Activated CD4-positive, alpha-beta memory T cell treated with anti-CD3 and anti-CD28 coated beads for 36 hours (primary cell): Measurements from ENCODE around the gene PRDM16. TPM values are rescaled to one million over a fixed set of nuclear protein-coding genes. Genes with fewer than 3 reads are reported as not detected.

Experiments
- CTCF ChIA-PET: fragments of 350-600 bp; sonication (Branson Sonifier 250); formaldehyde crosslinking; loops from one replicate; lab custom pipeline; 2021; ENCODE audit warnings: antibody characterized with exemption, inconsistent platforms; lab: Charles Lee
- POLR2A ChIA-PET: fragments of 350-600 bp; sonication (Branson Sonifier 250); formaldehyde crosslinking; loops from one replicate; lab custom pipeline; 2021; ENCODE audit warnings: antibody characterized with exemption; lab: Charles Lee
- DNase-seq: peaks from one replicate; pipeline ENCODE4 v3.0.0-alpha.2; 2020
- H3K27ac Mint-ChIP-seq: one replicate; pipeline ENCODE4 v1.8.0; 2021; ENCODE audit warnings: mixed read lengths
- H3K27me3 Mint-ChIP-seq: one replicate; pipeline ENCODE4 v1.8.0; 2021; ENCODE audit warnings: mixed read lengths
- H3K36me3 Mint-ChIP-seq: one replicate; pipeline ENCODE4 v1.8.0; 2021; ENCODE audit warnings: mixed read lengths
- H3K4me1 Mint-ChIP-seq: one replicate; pipeline ENCODE4 v1.8.0; 2021; ENCODE audit warnings: low read depth, mixed read lengths
- H3K4me3 Mint-ChIP-seq: one replicate; pipeline ENCODE4 v1.8.0; 2021; ENCODE audit warnings: mild to moderate bottlenecking, mixed read lengths
- H3K9me3 Mint-ChIP-seq: one replicate; pipeline ENCODE4 v1.8.0; 2021; ENCODE audit warnings: mixed read lengths
- intact Hi-C: fragments of 100-400 bp; cut with micrococcal nuclease; formaldehyde crosslinking; loops from one replicate; pipeline ENCODE4 v1.15.1; 2023
- total RNA-seq, 2 experiments: library from RNA; stranded (reverse); gene quantifications; one replicate each; pipeline ENCODE4 v1.2.3, GENCODE V29; 2021

The PRDM16 gene
- total RNA-seq, 2 experiments from 2014 or later = not detected

DNA sequence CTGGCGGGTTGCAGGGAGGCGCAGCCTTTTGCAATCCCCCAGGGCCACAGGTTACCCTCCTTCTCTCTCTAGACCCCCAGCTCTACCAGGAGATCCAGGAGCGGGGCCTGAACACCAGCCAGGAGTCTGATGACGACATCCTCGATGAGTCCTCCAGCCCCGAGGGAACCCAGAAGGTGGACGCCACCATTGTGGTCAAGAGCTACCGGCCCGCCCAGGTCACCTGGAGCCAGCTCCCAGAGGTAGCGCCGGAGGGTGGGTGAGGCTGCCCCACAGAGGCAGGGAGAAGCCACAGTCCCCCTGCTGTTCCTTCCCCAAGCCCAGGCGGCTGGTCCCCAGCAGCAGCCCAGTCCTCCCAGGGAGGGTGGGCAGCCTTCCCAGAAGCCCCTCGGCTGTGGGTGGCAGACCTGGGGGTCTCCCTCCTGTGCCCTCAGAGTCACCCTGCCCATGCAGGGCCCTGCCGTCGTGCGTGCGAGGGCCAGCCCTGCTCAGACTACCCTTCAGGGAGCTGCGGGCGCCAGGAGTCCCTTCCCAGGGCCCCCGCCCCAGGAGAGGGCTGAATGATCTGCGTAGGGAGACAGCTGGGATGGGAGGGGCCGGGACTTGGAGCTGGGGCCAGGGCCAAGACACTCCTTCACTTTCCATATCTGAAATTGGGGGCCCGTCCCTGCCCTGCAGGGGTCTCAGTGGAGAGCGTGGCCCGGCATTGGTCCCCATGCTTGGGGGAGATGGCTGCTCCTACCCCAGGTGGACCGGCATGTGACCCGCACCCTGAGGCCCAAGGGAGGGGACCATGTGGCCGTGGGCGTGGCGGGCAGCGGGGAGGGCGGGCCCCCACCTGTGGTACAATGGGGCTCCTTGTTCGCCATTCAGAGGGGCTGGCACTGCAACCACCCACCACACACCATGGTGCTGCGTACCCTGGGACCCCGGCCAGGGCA lies 398.4 kb downstream of the PRDM16 start:
- CTCF ChIA-PET = no interaction called here
- Mint-ChIP-seq H3K9me3 (no peaks in the 10 kb centered on the region), H3K27me3 (no peaks in the 10 kb centered on the region), H3K36me3 (no peaks in the 10 kb centered on the region), H3K27ac (no peak overlapping the region), H3K4me1 (no peaks in the 10 kb centered on the region), H3K4me3 (no peak overlapping the region)
- POLR2A ChIA-PET = no interaction called here
- DNase-seq = no peak
- intact Hi-C loops = no loop called here

GRCh38 chr1:3468236-3469103 lies 399.5 kb downstream of the PRDM16 start:
- Mint-ChIP-seq H3K36me3 (no peaks in the 10 kb centered on the region), H3K9me3 (no peaks in the 10 kb centered on the region), H3K4me1 (no peaks in the 10 kb centered on the region), H3K27me3 (no peaks in the 10 kb centered on the region), H3K4me3 (no peak overlapping the region), H3K27ac (no peak overlapping the region)
- no peak for DNase-seq
- ChIA-PET CTCF (no interaction called here), POLR2A (no interaction called here)
- intact Hi-C loops = no loop called here

- DNase-seq = no peak
- POLR2A ChIA-PET = no interaction called here
- no peak overlapping the region for H3K27ac Mint-ChIP-seq
- no peaks in the 10 kb centered on the region for H3K27me3 Mint-ChIP-seq
- H3K9me3 Mint-ChIP-seq = no peaks in the 10 kb centered on the region
- no peaks in the 10 kb centered on the region for H3K36me3 Mint-ChIP-seq
- CTCF ChIA-PET = interaction anchor here (1.0 kb wide), 1 partner anchor 16 kb away, joined by 5 read pairs; no protein-coding TSS in a partner anchor
- H3K4me1 Mint-ChIP-seq = no peaks in the 10 kb centered on the region
- H3K4me3 Mint-ChIP-seq = no peak overlapping the region
- intact Hi-C loops = no loop called here
Measured at GRCh38 chr1:3469104-3469848, 400.3 kb downstream of the PRDM16 start.

GRCh38 chr1:3469849-3470649 lies 401.0 kb downstream of the PRDM16 start:
- H3K27me3 Mint-ChIP-seq = no peaks in the 10 kb centered on the region

DNA sequence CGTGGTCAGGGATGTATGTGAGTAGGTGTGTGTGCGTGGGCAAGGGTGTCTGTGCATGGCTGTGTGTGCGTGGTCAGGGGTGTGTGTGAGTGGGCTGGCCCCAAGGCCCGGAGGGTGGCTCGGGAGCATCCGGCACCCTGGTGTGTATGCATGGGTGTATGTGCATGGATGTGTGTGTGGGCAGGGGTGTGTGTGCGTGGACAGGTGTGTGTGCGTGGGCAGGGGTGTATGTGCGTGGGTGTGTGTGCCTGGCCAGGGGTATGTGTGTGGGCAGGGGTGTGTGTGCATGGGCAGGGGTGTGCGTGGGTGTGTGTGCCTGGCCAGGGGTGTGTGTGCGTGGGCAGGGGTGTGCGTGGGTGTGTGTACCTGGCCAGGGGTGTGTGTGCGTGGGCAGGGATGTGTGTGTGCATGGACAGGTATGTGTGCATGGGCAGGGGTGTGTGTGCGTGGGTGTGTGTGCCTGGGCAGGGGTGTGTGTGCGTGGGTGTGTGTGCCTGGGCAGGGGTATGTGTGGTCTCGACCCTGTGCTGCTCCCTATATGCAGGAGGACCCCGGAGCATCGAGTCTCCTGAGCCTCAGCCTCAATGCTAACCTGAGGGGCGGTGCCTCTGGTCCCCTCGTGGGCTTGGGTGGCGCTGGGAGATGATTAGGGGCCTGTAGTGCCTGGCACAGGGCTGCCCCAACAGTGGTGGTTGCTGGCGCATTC lies 401.8 kb downstream of the PRDM16 start:
- Mint-ChIP-seq H3K4me3 (no peak overlapping the region), H3K27me3 (no peaks in the 10 kb centered on the region), H3K4me1 (no peaks in the 10 kb centered on the region), H3K36me3 (no peaks in the 10 kb centered on the region), H3K9me3 (no peaks in the 10 kb centered on the region), H3K27ac (no peak overlapping the region)
- POLR2A ChIA-PET = no interaction called here
- intact Hi-C loops = no loop called here
- CTCF ChIA-PET = interaction anchor here (2.6 kb wide), 1 partner anchor 18 kb away, joined by 12 read pairs; no protein-coding TSS in a partner anchor
- no peak for DNase-seq

More at GRCh38 chr1:3469849-3470649, 401.0 kb downstream of the PRDM16 start:
- Mint-ChIP-seq H3K36me3 (no peaks in the 10 kb centered on the region), H3K4me1 (no peaks in the 10 kb centered on the region), H3K4me3 (no peak overlapping the region), H3K9me3 (no peaks in the 10 kb centered on the region), H3K27ac (no peak overlapping the region)
- CTCF ChIA-PET = interaction anchor here (1.0 kb wide), 1 partner anchor 17 kb away, joined by 5 read pairs; no protein-coding TSS in a partner anchor
- DNase-seq = no peak
- intact Hi-C loops = no loop called here
- POLR2A ChIA-PET = no interaction called here

DNA sequence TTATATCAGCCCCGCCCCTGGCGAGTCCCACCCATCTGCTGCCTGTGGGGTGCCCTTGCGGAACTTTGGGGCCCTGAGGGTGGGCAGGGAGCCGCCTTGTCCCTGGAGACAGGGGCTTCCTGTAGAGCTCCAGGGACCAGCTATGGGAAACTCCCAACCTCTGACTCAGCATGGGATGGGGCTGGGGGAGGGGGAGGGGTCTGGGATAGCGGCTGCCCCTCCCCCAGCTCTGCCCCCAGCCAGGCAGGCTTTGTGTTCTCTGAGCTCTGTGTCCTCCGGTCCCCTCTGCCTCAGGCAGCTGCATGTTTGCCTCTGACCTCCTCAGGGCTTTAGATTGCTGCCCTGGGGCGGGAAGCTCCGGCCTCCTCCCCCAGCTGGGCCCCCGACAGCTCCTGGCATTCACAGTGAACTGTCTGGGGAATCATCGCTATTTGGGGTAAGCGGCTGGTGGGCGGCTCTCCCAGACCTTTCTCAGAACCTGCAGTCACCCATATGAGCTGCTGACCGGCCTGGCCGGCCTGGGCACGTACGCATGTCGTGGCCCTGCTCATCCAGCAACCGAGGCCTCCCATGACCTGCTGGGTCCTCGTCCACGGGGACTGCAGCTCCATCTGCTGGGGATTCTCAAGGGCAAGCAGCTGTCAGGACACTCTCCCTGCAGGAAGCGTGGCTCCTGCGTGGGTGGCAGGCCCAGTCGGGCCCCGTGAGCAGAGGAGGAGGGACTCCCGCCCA lies 402.5 kb downstream of the PRDM16 start:
- no peak for DNase-seq
- no peaks in the 10 kb centered on the region for H3K4me1 Mint-ChIP-seq
- no peaks in the 10 kb centered on the region for H3K36me3 Mint-ChIP-seq
- H3K27me3 Mint-ChIP-seq = no peaks in the 10 kb centered on the region
- intact Hi-C loops = no loop called here
- H3K9me3 Mint-ChIP-seq = no peaks in the 10 kb centered on the region
- ChIA-PET CTCF (interaction anchor here (0.9 to 2.6 kb wide), 2 partner anchors 18 to 48 kb away, joined by 3 to 12 read pairs; no protein-coding TSS in a partner anchor), POLR2A (no interaction called here)
- H3K27ac Mint-ChIP-seq = no peak overlapping the region
- no peak overlapping the region for H3K4me3 Mint-ChIP-seq

GRCh38 chr1:3472088-3472850 lies 403.3 kb downstream of the PRDM16 start:
- H3K27ac Mint-ChIP-seq = no peak overlapping the region
- H3K4me3 Mint-ChIP-seq = no peak overlapping the region
- ChIA-PET POLR2A (no interaction called here), CTCF (interaction anchor here (0.9 to 2.6 kb wide), 2 partner anchors 19 to 49 kb away, joined by 3 to 12 read pairs; no protein-coding TSS in a partner anchor)
- no peak for DNase-seq
- no peaks in the 10 kb centered on the region for H3K9me3 Mint-ChIP-seq
- no peaks in the 10 kb centered on the region for H3K27me3 Mint-ChIP-seq
- H3K36me3 Mint-ChIP-seq = no peaks in the 10 kb centered on the region
- no peaks in the 10 kb centered on the region for H3K4me1 Mint-ChIP-seq
- intact Hi-C loops = no loop called here

DNA sequence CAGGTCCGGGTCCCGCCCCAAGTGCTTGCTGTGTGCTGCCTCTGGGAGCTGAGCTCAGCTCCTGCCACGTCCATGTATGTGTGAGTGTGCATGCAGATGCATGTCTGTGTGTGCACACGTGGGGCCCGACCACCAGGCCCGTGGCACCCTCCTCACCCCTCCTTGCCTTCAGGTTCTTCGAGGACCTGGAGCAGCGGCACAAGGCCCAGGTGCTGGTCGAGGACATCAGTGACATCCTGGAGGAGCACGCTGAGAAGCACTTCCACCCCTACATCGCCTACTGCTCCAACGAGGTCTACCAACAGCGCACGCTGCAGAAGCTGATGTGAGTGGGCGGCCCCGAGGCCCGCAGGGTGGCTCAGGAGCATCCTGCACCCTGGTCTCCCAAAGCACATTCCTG lies 403.9 kb downstream of the PRDM16 start:
- ChIA-PET POLR2A (no interaction called here), CTCF (interaction anchor here (2.6 kb wide), 1 partner anchor 20 kb away, joined by 12 read pairs; no protein-coding TSS in a partner anchor)
- Mint-ChIP-seq H3K27me3 (no peaks in the 10 kb centered on the region), H3K36me3 (no peaks in the 10 kb centered on the region), H3K4me1 (no peaks in the 10 kb centered on the region), H3K27ac (no peak overlapping the region), H3K9me3 (no peaks in the 10 kb centered on the region), H3K4me3 (no peak overlapping the region)
- DNase-seq = no peak
- intact Hi-C loops = no loop called here

- no peak overlapping the region for H3K27ac Mint-ChIP-seq
- H3K36me3 Mint-ChIP-seq = no peaks in the 10 kb centered on the region
- no peaks in the 10 kb centered on the region for H3K27me3 Mint-ChIP-seq
- H3K4me1 Mint-ChIP-seq = no peaks in the 10 kb centered on the region
- ChIA-PET POLR2A (no interaction called here), CTCF (interaction anchor here (2.6 kb wide), 1 partner anchor 20 kb away, joined by 12 read pairs; no protein-coding TSS in a partner anchor)
- H3K9me3 Mint-ChIP-seq = no peaks in the 10 kb centered on the region
- intact Hi-C loops = no loop called here
- no peak for DNase-seq
- H3K4me3 Mint-ChIP-seq = no peak overlapping the region
Measured at GRCh38 chr1:3473381-3473844, 404.4 kb downstream of the PRDM16 start.
